ENCODE measurements around the gene ENPP6. TPM values are rescaled to one million over a fixed set of nuclear protein-coding genes. Genes with fewer than 3 reads are reported as not detected.

The ENPP6 gene
- total RNA-seq: not detected in 2 replicates

GRCh38 chr4:184217634-184218033, at the start of gene ENPP6:
TSS of gene ENPP6 (minus strand) at chr4:184217873. CDS start at chr4:184217819, 54 bp downstream.

All from smooth muscle cell of the pulmonary artery (primary cell).